ENCODE results near the gene STEAP3. TPM values are rescaled to one million over a fixed set of nuclear protein-coding genes. Genes with fewer than 3 reads are reported as not detected.

Gene STEAP3
- total RNA-seq, 1 experiment from 2014 or later: 15.4 TPM

DNA sequence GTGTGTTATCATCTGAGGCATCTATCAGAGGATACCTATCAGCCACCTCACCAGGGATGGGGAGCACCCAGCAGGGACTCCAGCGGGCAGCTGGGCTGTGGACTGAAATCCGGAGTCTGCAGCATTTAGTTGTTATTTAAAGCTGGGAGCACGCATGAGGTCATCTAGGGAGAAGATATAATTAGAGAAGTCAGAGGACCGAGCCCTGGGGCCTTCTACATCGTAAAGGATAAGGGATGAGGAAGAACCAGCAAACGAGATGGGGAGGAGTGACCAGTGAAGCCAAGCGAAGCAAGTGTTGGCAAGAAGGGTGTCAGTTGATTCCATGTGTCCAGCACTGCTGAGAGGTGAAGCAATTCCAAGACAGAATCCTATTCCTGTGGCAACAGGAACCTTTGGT lies 70.3 kb downstream of the STEAP3 start:
- Mint-ChIP-seq H3K4me1 (peaks cover 7 to 9% of the 10 kb centered on the region in 2 experiments), H3K36me3 (ENCODE audit: insufficient read depth in 1 of 3, low read depth in 3 of 3) (no peaks in the 10 kb centered on the region), H3K4me3 (no peak overlapping the region), H3K27ac (no peak overlapping the region), H3K27me3 (ENCODE audit: low read depth) (peaks cover 9% of the 10 kb centered on the region), H3K9me3 (no peaks in the 10 kb centered on the region)
- H3K27me3 ChIP-seq (ENCODE audit: insufficient read depth, low read length): no peaks in the 10 kb centered on the region
- H3K4me1 ChIP-seq (ENCODE audit: insufficient read depth, low read length): no peaks in the 10 kb centered on the region
- H2BK20ac ChIP-seq (ENCODE audit: low read depth, low read length, poor library complexity, severe bottlenecking): no peak overlapping the region
- H3K4ac ChIP-seq (ENCODE audit: low read depth, low read length): no peak overlapping the region
- H3K79me1 ChIP-seq (ENCODE audit: insufficient read depth, low read depth, low read length, poor library complexity, severe bottlenecking): no peaks in the 10 kb centered on the region
- no peak overlapping the region for H4K91ac ChIP-seq (ENCODE audit: insufficient read length, low read depth, low read length)
- no peak overlapping the region for H2BK12ac ChIP-seq (ENCODE audit: insufficient read length, low read depth, low read length)
- no peak overlapping the region for H4K8ac ChIP-seq (replicated peaks; ENCODE audit: insufficient read length, low read depth, low read length)
- no peak overlapping the region for H3K18ac ChIP-seq (ENCODE audit: insufficient read length, low read depth, low read length)
- no peak overlapping the region for H3K27ac ChIP-seq (ENCODE audit: insufficient read length, low read depth, low read length)
- no peak overlapping the region for H3K4me2 ChIP-seq (ENCODE audit: insufficient read depth, insufficient read length, low read length)
- no peak overlapping the region for H2AFZ ChIP-seq (ENCODE audit: low read length)
- H3K23me2 ChIP-seq (ENCODE audit: insufficient read length, low read depth, low read length, poor library complexity, severe bottlenecking): no peaks in the 10 kb centered on the region
- no CpG with 5 or more reads among the region's 7 CpGs for WGBS (ENCODE audit: extremely low coverage, insufficient read length, low lambda C conversion rate)
- no peaks in the 10 kb centered on the region for H4K20me1 ChIP-seq (ENCODE audit: control insufficient read depth, insufficient read depth, insufficient read length)
- no peak overlapping the region for H3K9ac ChIP-seq (ENCODE audit: extremely low read depth, insufficient read length, low read length)
- no peak overlapping the region for H4K5ac ChIP-seq (ENCODE audit: insufficient read length, low read depth, low read length)
- H3K9me3 ChIP-seq (ENCODE audit: control insufficient read depth, low read depth, low read length): no peaks in the 10 kb centered on the region
- H3T11ph ChIP-seq (ENCODE audit: low read length): no peak overlapping the region
- no peaks in the 10 kb centered on the region for H3K79me2 ChIP-seq (ENCODE audit: insufficient read depth, low read length)
- H2BK5ac ChIP-seq (ENCODE audit: insufficient read length, low read length): no peak overlapping the region
- H2BK15ac ChIP-seq (ENCODE audit: low read depth, low read length): no peak overlapping the region
- no peak overlapping the region for H2BK120ac ChIP-seq (ENCODE audit: low read depth, low read length, poor library complexity, severe bottlenecking)
- H3K56ac ChIP-seq (ENCODE audit: insufficient read length, low read depth, low read length): no peak overlapping the region
- no peak overlapping the region for H3K23ac ChIP-seq (ENCODE audit: insufficient read length, low read depth, low read length)
- H3K14ac ChIP-seq (ENCODE audit: insufficient read depth, low read length): no peak overlapping the region
- H2AK5ac ChIP-seq (ENCODE audit: insufficient read length, low read length): no peak overlapping the region
- TF ChIP-seq, protein P1, sequence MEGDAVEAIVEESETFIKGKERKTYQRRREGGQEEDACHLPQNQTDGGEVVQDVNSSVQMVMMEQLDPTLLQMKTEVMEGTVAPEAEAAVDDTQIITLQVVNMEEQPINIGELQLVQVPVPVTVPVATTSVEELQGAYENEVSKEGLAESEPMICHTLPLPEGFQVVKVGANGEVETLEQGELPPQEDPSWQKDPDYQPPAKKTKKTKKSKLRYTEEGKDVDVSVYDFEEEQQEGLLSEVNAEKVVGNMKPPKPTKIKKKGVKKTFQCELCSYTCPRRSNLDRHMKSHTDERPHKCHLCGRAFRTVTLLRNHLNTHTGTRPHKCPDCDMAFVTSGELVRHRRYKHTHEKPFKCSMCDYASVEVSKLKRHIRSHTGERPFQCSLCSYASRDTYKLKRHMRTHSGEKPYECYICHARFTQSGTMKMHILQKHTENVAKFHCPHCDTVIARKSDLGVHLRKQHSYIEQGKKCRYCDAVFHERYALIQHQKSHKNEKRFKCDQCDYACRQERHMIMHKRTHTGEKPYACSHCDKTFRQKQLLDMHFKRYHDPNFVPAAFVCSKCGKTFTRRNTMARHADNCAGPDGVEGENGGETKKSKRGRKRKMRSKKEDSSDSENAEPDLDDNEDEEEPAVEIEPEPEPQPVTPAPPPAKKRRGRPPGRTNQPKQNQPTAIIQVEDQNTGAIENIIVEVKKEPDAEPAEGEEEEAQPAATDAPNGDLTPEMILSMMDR (conservative IDR thresholded peaks at IDR 0.05): no peak
- no peak for DNase-seq
